ENCODE results near the gene ACTR8.
"Not testable (repeated sequence)": the region's sequence is repeated elsewhere in the genome, so short reads cannot be mapped to it uniquely, and the experiment has no call there.

The ACTR8 gene

GRCh38 chr3:53881691-53882593 lies at the start of gene ACTR8:
ACTR8 (minus strand) TSS chr3:53882152; CDS start chr3:53882101, 51 bp downstream.
- peak; percentile 76 to 83 for DNase-seq

- not testable (repeated sequence) for DNase-seq
These were observed 45.4 kb upstream of the ACTR8 start for GRCh38 chr3:53927208-53927872.

DNA sequence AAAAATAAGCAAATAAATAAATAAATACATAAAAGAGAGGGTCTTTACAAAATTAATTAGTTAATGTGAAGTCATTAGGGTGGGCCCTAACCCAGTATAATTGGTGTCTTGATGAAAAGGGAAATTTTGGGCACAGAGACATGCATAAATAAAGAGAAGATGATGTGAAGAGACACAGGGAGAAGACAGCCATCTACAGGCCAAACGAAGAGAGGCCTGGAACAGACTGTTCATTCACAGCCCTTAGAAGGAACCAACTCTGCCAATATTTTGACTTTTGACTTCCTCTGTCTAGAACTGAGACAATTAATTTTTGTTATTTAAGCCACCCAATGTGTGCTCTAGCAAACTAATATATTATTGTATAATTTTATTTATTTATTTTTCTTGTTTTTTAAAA lies 39.3 kb upstream of the ACTR8 start:
- no peak for DNase-seq

- DNase-seq, result no peak
These were observed 37.8 kb upstream of the ACTR8 start for GRCh38 chr3:53919741-53920140.

DNA sequence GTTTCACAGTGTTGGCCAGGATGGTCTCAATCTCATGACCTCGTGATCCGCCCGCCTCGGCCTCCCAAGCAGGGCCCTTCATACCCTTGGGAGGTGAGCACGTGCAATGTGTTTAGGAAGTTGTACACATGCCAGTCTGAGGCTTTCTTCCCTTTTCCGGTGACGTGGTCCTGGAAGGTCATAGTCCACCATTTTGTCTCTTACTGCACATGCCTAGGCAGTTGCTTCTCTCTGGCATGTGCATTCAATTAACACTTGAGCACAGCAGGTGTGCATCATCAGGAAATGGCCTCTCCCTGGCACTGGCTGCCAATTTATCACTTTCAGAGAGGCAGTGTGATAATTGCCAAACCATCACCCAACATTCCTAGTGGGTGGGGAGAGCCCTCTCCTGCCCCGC lies 31.4 kb upstream of the ACTR8 start:
- DNase-seq, result no peak

DNA sequence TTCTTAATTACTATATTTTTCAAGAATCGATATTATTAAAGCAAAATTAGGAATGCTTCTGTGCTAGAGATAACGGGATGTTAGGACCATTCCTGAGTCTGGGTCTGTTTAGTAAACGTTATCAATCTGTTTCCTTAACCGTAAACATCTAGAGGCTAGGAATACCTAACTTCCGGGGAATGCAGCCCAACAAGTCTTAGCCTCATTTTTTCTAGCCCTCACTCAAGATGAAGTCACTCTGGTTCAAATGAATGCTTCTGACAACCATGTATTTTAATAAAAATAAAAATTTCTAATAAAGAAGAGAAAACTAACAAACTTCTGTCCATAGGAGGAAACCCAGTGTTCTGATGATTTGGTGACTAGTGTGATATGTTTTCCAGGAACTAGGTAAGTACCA lies 20.8 kb upstream of the ACTR8 start:
- no peak for DNase-seq

- no peak for DNase-seq
These were observed 20.1 kb upstream of the ACTR8 start for GRCh38 chr3:53902067-53902466.

DNA sequence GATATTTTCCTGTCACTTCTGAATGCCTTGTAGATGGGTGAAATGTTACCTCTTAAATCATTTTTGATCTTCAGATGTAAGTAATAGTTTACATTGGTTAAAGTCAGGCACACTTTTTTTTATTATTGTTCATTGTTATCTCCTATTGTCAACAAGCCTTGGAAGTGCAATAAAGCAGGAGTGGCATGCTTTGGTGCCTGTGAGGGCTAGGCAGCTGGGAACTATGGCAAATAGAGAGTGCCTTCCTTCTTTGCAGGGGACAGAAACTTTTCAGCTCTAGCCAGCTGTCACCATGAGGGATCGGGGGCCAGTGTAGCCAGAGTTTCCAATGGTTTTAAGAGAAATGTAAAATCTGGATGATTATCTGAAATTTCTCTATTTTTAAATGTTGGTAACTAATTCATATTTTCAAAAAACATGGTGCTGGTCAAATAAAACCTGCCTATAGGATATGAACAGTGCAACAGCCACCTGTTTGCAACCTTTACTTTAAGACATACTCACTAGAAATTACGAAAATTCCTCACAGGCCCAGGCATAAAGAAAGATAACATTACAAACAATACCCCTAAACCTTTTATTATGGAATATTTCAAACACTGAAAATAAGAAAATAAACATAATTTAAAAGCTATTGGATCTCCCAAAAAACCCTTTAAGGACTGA lies 18.8 kb upstream of the ACTR8 start:
- DNase-seq, result no peak

- DNase-seq, result no peak
These were observed 17.8 kb upstream of the ACTR8 start for GRCh38 chr3:53899750-53900149.

DNA sequence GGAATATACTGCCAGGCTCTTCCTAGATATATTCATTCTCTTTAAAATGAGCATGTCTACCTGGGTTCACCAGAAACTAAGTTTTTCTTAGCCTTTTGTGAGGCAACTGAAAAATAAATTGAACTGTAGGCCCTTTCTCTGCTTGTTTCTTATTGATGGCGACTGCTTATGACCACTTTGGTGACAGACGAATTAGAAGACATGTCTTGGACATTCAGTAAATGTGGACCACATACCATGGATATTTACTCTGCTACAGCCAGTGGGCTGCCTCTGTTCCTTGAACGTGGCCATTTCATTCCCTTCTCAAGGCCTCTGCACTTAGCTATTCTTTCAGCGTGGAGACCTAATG lies 10.3 kb upstream of the ACTR8 start:
- no peak for DNase-seq

GRCh38 chr3:53891497-53892285 lies 9.7 kb upstream of the ACTR8 start, which contains the start of gene SELENOK:
SELENOK (minus strand) TSS chr3:53891859.
- DNase-seq, result peak; percentile 89 to 93

- peak; percentile 15 to 32 for DNase-seq
These were observed 8.9 kb upstream of the ACTR8 start for GRCh38 chr3:53890726-53891475.

GRCh38 chr3:53888232-53888631 lies 6.3 kb upstream of the ACTR8 start:
- no peak for DNase-seq

DNA sequence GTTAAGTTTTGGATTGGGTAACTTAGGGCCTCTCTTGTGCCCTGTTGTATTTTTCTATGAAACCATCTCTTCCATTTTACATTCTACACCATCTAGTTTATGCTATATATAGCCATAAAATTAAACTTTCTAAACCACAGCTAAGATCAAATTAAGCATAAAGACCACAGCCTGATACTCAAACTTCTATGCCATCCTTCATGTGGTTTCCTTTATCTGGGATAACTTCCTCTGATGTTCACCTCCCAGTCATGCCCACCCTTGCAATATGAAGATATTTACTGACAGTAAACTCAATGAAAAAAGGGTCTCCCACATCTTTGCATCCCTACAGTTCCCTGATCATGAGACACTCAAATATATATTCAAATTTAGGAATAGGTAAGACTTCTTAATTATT lies 5.5 kb upstream of the ACTR8 start:
- DNase-seq, result no peak

GRCh38 chr3:53885239-53885638 lies 3.3 kb upstream of the ACTR8 start:
- DNase-seq, result no peak

DNA sequence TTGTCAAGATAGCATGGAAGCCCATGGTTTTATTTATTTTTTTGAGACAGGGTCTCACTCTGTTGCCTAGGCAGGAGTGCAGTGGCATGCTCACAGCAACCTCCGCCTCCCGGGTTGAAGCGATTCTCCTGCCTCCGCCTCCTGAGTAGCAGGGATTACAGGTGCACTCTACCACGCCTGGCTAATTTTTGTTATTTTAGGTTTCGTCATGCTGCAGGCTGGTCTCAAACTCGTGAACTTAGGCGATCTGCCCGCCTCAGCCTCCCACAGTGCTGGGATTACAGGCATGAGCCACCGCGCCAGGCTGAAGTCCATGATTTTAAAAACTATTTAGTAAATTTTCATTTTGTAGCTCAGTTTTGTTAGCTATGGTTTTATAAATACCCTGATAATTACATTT lies 2.7 kb upstream of the ACTR8 start:
- DNase-seq, result no peak

- DNase-seq, result no peak
These were observed 1.1 kb upstream of the ACTR8 start for GRCh38 chr3:53883008-53883407.

- no peak for DNase-seq
These were observed 1.3 kb downstream of the ACTR8 start for GRCh38 chr3:53880396-53881345.

GRCh38 chr3:53865732-53866499 lies 16.0 kb downstream of the ACTR8 start:
- no peak for DNase-seq

- no peak for DNase-seq
These were observed 18.8 kb downstream of the ACTR8 start for GRCh38 chr3:53863145-53863544.

Data from stimulated activated CD4-positive, alpha-beta T cell treated with anti-CD3 and anti-CD28 coated beads, Interleukin-2, amount 100 ng/mL, for 48 hours (primary cell).